ENCODE data around the gene COLQ.

- no peak for TF ChIP-seq CTCF (IDR thresholded peaks at IDR 0.05; ENCODE audit: borderline replicate concordance, extremely low read depth, low read length, poor library complexity, severe bottlenecking)
- TF ChIP-seq EZH2 (IDR thresholded peaks at IDR 0.05; ENCODE audit: borderline replicate concordance, low read depth, low read length, severe bottlenecking), result no peak
These were observed 85.3 kb downstream of the COLQ start for GRCh38 chr3:15436246-15436645.
